AG04450 (cell line): ENCODE data around the gene CNTLN. TPM values are rescaled to one million over a fixed set of nuclear protein-coding genes. Genes with fewer than 3 reads are reported as not detected.

ENCODE experiments used
- CTCF ChIA-PET: fragments of 300-600, 350-600 bp; formaldehyde crosslinking; extraction: SDS; loops from one replicate; lab custom pipeline; 2022; ENCODE audit warnings: antibody characterized with exemption, inconsistent platforms; lab: Charles Lee
- POLR2A ChIA-PET: fragments of 350-600 bp; formaldehyde crosslinking; extraction: SDS; loops from one replicate; lab custom pipeline; 2021; ENCODE audit warnings: antibody characterized with exemption, inconsistent platforms; lab: Yijun Ruan, JAX
- DNase-seq: peaks from one replicate; pipeline ENCODE4 v3.0.0-alpha.2; 2011; ENCODE audit warnings: low read depth, low spot score
- H3K27ac ChIP-seq: one replicate; pipeline ENCODE4 v1.5.1; 2012; ENCODE audit warnings: low read depth, low read length, control low read depth
- H3K27me3 ChIP-seq: one replicate; pipeline ENCODE4 v1.6.0; 2012; ENCODE audit warnings: low read length; ENCODE audit not compliant: control insufficient read depth, insufficient read depth
- H3K4me3 ChIP-seq: 2 replicates; pipeline ENCODE4 v1.5.1; 2011; ENCODE audit warnings: mild to moderate bottlenecking, low read depth, low read length, control low read depth
- H3K9me3 ChIP-seq: 2 replicates; pipeline ENCODE4 v1.5.1; 2012; ENCODE audit warnings: low read length; ENCODE audit not compliant: control insufficient read depth, insufficient read depth
- CTCF ChIP-seq: IDR thresholded peaks from 2 replicates; pipeline ENCODE4 v1.5.1; 2011; ENCODE audit warnings: low read depth, low read length, control low read depth, inconsistent platforms
- polyA plus RNA-seq: library from polyadenylated mRNA; depleted of rRNA; stranded (reverse); fragments of >200 nt; gene quantifications from 2 replicates; pipeline ENCODE4 v1.2.3, GENCODE V29; 2011

The CNTLN gene
- polyA plus RNA-seq, 1 experiment, result 11.7 TPM

GRCh38 chr9:17422994-17423680 lies 288.3 kb downstream of the CNTLN start:
- Histone ChIP-seq H3K27ac (no peak overlapping the region), H3K9me3 (no peaks in the 10 kb centered on the region), H3K27me3 (no peaks in the 10 kb centered on the region), H3K4me3 (no peak overlapping the region)
- ChIA-PET POLR2A (interaction anchor here (0.6 kb wide), 1 partner anchor 25 kb away, joined by 3 read pairs; no protein-coding TSS in a partner anchor), CTCF (no interaction called here)
- no peak for TF ChIP-seq CTCF
- DNase-seq, result no peak

GRCh38 chr9:17423681-17424011 lies 288.8 kb downstream of the CNTLN start:
- DNase-seq, result no peak
- no peak for TF ChIP-seq CTCF
- Histone ChIP-seq H3K4me3 (no peak overlapping the region), H3K27ac (no peak overlapping the region), H3K27me3 (no peaks in the 10 kb centered on the region), H3K9me3 (no peaks in the 10 kb centered on the region)
- ChIA-PET CTCF (no interaction called here), POLR2A (interaction anchor here (0.6 kb wide), 1 partner anchor 26 kb away, joined by 3 read pairs; no protein-coding TSS in a partner anchor)

- H3K27me3 ChIP-seq, result no peaks in the 10 kb centered on the region
- no peaks in the 10 kb centered on the region for H3K9me3 ChIP-seq
- TF ChIP-seq CTCF, result no peak
- POLR2A ChIA-PET, result no interaction called here
- H3K27ac ChIP-seq, result no peak overlapping the region
- CTCF ChIA-PET, result interaction anchor here (1.5 kb wide), 1 partner anchor 309 kb away, joined by 3 read pairs; no protein-coding TSS in a partner anchor
- H3K4me3 ChIP-seq, result no peak overlapping the region
- no peak for DNase-seq
These were observed 290.5 kb downstream of the CNTLN start for GRCh38 chr9:17425384-17425783.

- no peak for TF ChIP-seq CTCF
- POLR2A ChIA-PET, result interaction anchor here (0.7 kb wide), 1 partner anchor 353 kb away, joined by 4 read pairs; no protein-coding TSS in a partner anchor
- no peak overlapping the region for H3K27ac ChIP-seq
- DNase-seq, result no peak
- H3K9me3 ChIP-seq, result no peaks in the 10 kb centered on the region
- CTCF ChIA-PET, result interaction anchor here (0.6 to 0.7 kb wide), 2 partner anchors 20 to 308 kb away, joined by 5 to 7 read pairs; no protein-coding TSS in a partner anchor
- H3K4me3 ChIP-seq, result no peak overlapping the region
- no peaks in the 10 kb centered on the region for H3K27me3 ChIP-seq
These were observed 298.7 kb downstream of the CNTLN start for GRCh38 chr9:17433526-17433925.

- Histone ChIP-seq H3K4me3 (no peak overlapping the region), H3K27ac (no peak overlapping the region), H3K9me3 (peaks cover 3% of the 10 kb centered on the region; the same call in 1 of the 2 replicates), H3K27me3 (no peaks in the 10 kb centered on the region)
- no peak for TF ChIP-seq CTCF
- POLR2A ChIA-PET, result no interaction called here
- CTCF ChIA-PET, result no interaction called here
- DNase-seq, result no peak
These were observed 302.0 kb downstream of the CNTLN start for GRCh38 chr9:17436854-17437253.
